Measurements from ENCODE around the gene KLRF2. TPM values are rescaled to one million over a fixed set of nuclear protein-coding genes. Genes with fewer than 3 reads are reported as not detected.

Gene KLRF2
- polyA plus RNA-seq, 5 donors = not detected

DNA sequence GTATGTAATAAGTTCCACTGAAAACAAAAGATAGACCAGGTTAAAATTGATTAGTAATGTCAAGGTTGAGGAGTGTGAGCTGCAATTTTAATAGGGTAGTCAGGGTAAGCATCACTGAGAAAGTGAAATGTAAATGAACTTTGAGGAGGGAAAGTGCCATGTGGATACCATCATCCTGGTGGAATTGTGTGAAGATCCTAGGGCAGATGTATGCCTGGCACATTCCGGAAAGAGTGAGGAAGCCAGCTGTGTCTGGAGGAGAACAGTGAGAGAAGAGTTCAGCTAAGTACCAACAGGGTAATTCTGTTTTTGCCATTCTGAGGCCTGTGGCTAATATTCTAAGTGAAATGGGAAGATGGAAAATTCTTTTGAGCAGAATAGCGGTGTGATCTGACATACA is 53.7 kb downstream of the KLRF2 start:
- DNase-seq = no peak

DNA sequence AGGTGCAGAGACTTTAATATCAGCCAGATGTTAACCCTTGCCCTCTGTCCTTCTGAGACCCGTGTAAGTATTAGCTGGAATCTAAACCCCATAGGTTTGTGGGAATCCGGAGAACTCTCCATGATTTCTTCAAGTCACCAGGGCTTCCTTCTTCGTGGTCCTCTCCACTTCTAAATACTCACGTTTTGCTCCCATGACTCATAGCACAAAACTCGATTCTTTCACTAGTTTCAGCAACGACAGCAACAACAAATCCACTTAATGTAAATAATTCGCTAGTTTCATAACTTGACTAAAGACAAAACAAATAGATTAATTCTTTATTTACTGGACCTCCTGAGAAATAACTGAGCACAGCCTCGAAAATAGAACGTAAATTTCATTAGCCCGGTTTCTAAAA is 55.3 kb downstream of the KLRF2 start:
- no peak for DNase-seq

DNA sequence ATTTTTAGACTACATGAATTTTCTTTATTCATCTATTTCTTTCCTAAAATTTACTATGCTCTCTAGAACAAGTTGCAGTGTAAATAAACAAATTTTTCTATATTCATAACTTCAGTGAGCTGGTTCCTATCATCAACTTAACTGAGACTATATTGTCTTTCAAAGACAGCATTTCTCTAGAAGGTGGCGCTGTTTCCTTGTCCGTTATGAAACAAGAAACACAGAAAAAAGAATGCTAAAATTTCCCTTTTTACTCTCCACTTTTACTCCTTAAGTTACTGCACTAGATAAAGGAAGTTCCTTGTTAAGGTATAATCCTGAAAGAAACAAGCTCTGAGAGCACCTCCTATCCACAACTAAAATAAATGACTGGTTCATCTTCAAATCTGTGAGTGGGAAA is 59.1 kb downstream of the KLRF2 start:
- DNase-seq = no peak

DNA sequence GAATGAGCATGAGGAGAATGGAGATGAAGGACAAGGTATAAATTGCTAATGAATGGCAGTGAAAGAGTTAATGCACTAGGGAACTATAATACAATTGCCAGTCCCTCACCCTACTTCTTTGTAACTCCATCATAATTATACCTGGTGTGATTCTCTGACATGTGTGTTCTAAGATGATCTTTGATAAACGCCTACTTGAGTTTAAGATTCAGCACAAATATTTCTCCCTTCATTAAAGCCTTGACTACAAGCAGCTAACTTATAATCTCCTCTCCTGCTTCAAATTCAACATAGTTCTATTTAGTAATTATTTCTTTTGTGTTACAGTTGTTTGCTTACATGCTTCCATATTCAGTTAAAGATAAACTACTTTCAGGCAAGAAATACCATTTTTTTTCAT is 60.5 kb downstream of the KLRF2 start:
- DNase-seq = no peak

DNA sequence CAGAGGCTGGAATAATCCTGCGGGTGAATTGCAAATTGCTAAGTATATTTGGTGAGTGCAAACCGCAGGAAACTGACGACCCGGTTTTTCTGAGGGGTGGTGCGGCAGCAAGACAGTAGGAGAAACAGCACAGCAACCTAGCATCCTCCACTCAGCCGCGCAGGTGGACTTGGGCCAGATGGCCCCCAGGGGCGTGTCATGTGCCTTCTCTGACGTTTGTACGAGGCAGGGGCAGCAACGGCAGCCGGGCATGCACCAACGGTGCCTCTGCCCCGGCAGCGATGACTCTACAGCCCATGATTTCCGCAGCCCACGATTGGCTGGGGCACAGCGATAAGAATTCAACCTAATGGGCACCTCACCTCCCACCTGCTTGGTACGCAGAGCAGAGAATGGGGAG is 62.0 kb downstream of the KLRF2 start:
- DNase-seq = no peak

DNA sequence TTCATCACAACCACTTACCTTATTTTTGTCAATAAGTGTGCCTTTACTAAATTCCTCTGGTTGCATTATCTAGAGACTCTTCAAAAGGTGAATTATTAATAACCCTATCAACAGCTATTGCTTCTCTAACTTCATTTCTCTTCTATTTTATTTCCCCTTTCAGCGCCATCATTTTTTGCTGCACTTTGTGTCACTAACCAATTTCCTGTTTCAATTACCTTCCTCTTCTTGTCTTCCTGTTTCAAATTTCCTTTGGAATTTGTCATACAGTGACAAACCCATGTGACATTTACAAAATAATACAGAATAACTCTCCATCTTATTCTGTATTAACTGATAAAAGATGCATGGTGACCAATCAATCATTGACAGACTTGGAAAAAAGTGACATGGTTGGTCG is 63.1 kb downstream of the KLRF2 start:
- DNase-seq = no peak

Other genes starting within 250 kb of the KLRF2 start
- 10 to 100 TPM; 23.8 to 37.3 (median 30.9) TPM for gene CLEC2D, start 211.8 kb upstream of the KLRF2 start, polyA plus RNA-seq (ENCODE audit: insufficient read depth in 1 of 5, insufficient read length in 5 of 5, low replicate concordance in 1 of 5)
- under 1 TPM; 0.24 to 0.68 (median 0.47) TPM for gene CLECL1, start 148.4 kb upstream of the KLRF2 start, polyA plus RNA-seq (ENCODE audit: insufficient read depth in 1 of 5, insufficient read length in 5 of 5, low replicate concordance in 1 of 5)
- 1 to 10 TPM; 3.9 to 6.0 (median 4.9) TPM for gene CD69, start 120.6 kb upstream of the KLRF2 start, polyA plus RNA-seq (ENCODE audit: insufficient read depth in 1 of 5, insufficient read length in 5 of 5, low replicate concordance in 1 of 5)
- 1 to 10 TPM in 4 of 5 donors, under 1 TPM in 1; 0.85 to 2.5 (median 1.1) TPM for gene KLRF1, start 54.0 kb upstream of the KLRF2 start, polyA plus RNA-seq (ENCODE audit: insufficient read depth in 1 of 5, insufficient read length in 5 of 5, low replicate concordance in 1 of 5)
- 10 to 100 TPM; 19.3 to 39.0 (median 24.1) TPM for gene CLEC2B, start 12.1 kb upstream of the KLRF2 start, polyA plus RNA-seq (ENCODE audit: insufficient read depth in 1 of 5, insufficient read length in 5 of 5, low replicate concordance in 1 of 5)
- gene CLEC2A, start 50.9 kb downstream of the KLRF2 start, polyA plus RNA-seq (ENCODE audit: insufficient read depth in 1 of 5, insufficient read length in 5 of 5, low replicate concordance in 1 of 5) = not detected
- gene CLEC12A, start 89.9 kb downstream of the KLRF2 start, polyA plus RNA-seq (ENCODE audit: insufficient read depth in 1 of 5, insufficient read length in 5 of 5, low replicate concordance in 1 of 5) = 1 to 10 TPM in 3 of 5 donors, under 1 TPM in 2; 0.55 to 2.1 (median 1.2) TPM
- 1 to 10 TPM; 1.3 to 3.0 (median 2.5) TPM for gene CLEC1B, start 117.6 kb downstream of the KLRF2 start, polyA plus RNA-seq (ENCODE audit: insufficient read depth in 1 of 5, insufficient read length in 5 of 5, low replicate concordance in 1 of 5)
- under 1 TPM in 4 of 5 donors, not detected in 1; 0.07 to 0.42 (median 0.29) TPM for gene CLEC12B, start 129.1 kb downstream of the KLRF2 start, polyA plus RNA-seq (ENCODE audit: insufficient read depth in 1 of 5, insufficient read length in 5 of 5, low replicate concordance in 1 of 5)
- gene CLEC9A, start 149.2 kb downstream of the KLRF2 start, polyA plus RNA-seq (ENCODE audit: insufficient read depth in 1 of 5, insufficient read length in 5 of 5, low replicate concordance in 1 of 5) = 1 to 10 TPM; 1.3 to 2.5 (median 1.8) TPM
- 10 to 100 TPM; 18.5 to 24.4 (median 19.9) TPM for gene CLEC1A, start 217.5 kb downstream of the KLRF2 start, polyA plus RNA-seq (ENCODE audit: insufficient read depth in 1 of 5, insufficient read length in 5 of 5, low replicate concordance in 1 of 5)
- gene CLEC7A, start 248.7 kb downstream of the KLRF2 start, polyA plus RNA-seq (ENCODE audit: insufficient read depth in 1 of 5, insufficient read length in 5 of 5, low replicate concordance in 1 of 5) = 1 to 10 TPM; 2.4 to 3.7 (median 2.8) TPM

Data from right lung (tissue), 5 donors.